Psoas muscle (tissue), 8 donors: ENCODE data around the gene PHLDB2. TPM values are rescaled to one million over a fixed set of nuclear protein-coding genes. Genes with fewer than 3 reads are reported as not detected.
A peak's percentile ranks its signal among the peaks of the same experiment; 100 is the strongest.

Experiments
- ATAC-seq, 4 donors: fragments of 200-7000 bp; cut with Tn5 transposase; one replicate each; pipeline ENCODE4 v1.9.1; 2020; ENCODE audit warnings: moderate library complexity in 3 of 4, mild to moderate bottlenecking in 2 of 4
- DNase-seq, 2 donors: peaks; one replicate each; pipeline ENCODE4 v3.0.0-alpha.2; 2020
- H3K27ac ChIP-seq: fragments of 200-600 bp; one replicate; pipeline ENCODE4 v1.8.0; 2022
- H3K27me3 ChIP-seq, 3 donors: fragments of 200-600 bp in 1 of 3; one replicate each; pipeline versions ENCODE4 v1.6.1 to v1.8.0; 2013 to 2022; ENCODE audit warnings: low read length in 2 of 3, mild to moderate bottlenecking in 2 of 3, moderate library complexity in 1 of 3; ENCODE audit not compliant: insufficient read depth in 3 of 3
- H3K36me3 ChIP-seq, 2 donors: fragments of 200-600 bp in 1 of 2; one replicate each; pipeline versions ENCODE4 v1.6.1 to v1.8.0; 2013 to 2022; ENCODE audit warnings: low read depth in 1 of 2, mild to moderate bottlenecking in 1 of 2, moderate library complexity in 1 of 2; ENCODE audit not compliant: insufficient read depth in 1 of 2
- H3K4me1 ChIP-seq: fragments of 200-600 bp; one replicate; pipeline ENCODE4 v1.8.0; 2022
- H3K4me3 ChIP-seq: fragments of 200-600 bp; one replicate; pipeline ENCODE4 v1.8.0; 2022; ENCODE audit warnings: mild to moderate bottlenecking
- H3K9me3 ChIP-seq: fragments of 200-600 bp; one replicate; pipeline ENCODE4 v1.8.0; 2022
- CTCF ChIP-seq: fragments of 200-600 bp; IDR thresholded peaks from one replicate; pipeline ENCODE4 v1.8.0; 2022; ENCODE audit warnings: antibody characterized with exemption
- WGBS, 3 donors: extraction: QIAGEN DNeasy Blood & Tissue Kit; methylation state at CpG; one replicate each; pipeline versions ENCODE4 v1.1.6 to v1.1.7; 2013; 5-methylcytosine and 5-hydroxymethylcytosine counted together
- intact Hi-C, 2 donors: fragments of 100-400 bp; cut with DNase I; formaldehyde crosslinking; loops; one replicate each; pipeline versions ENCODE4 v1.11.0 to v1.14.2; 2022
- polyA plus RNA-seq, 3 donors: library from polyadenylated mRNA; stranded (reverse); fragments of 200-250 nt; gene quantifications; one replicate each; pipeline ENCODE4 v1.2.3, GENCODE V29; 2013
- total RNA-seq, 4 donors: library from RNA; stranded (reverse); fragmentation: NEBNext Ultra II Directional in 2 of 4; extraction: Animal tissue kit (Norgen Biotek cat#: 25700) in 2 of 4; gene quantifications; one replicate each; pipeline versions ENCODE4 v1.2.1 to v1.2.4, GENCODE V29; 2021 to 2023
- donor health status: healthy with polysubstance abuse.
- donor health status: DM: no; HTN: no; CAD: no; lungs with moderate emphysema.
- donor health status: Bipolar disorder and iron deficiency.
- donor health status: healthy.
- donor health status: DM: yes; HTN: yes; CAD: no.
- donor health status: DM: no; HTN: no; CAD: no.
- donor health status: DM: no; HTN: no; CAD: no.
- donor health status: DM: yes; HTN: yes; CAD: no.

The PHLDB2 gene
- total and polyA plus RNA-seq, 7 donors, result 2.9 to 8.5 (median 5.6) TPM

- Histone ChIP-seq H3K9me3 (no peaks in the 10 kb centered on the region), H3K27ac (no peak within 1 kb of the TSS), H3K4me3 (peak within 1 kb of the TSS; percentile 55), H3K36me3 (no peaks in the 10 kb centered on the region), H3K27me3 (peaks cover 0 to 16% (median 0%) of the 10 kb centered on the region in 3 donors), H3K4me1 (no peaks in the 10 kb centered on the region)
- DNase-seq, result peak in 1 of 2 donors; percentile 48
- peak in 1 of 4 donors; percentile 45 for ATAC-seq
- WGBS, 3 donors, result 3 to 5% (median 5%) methylated on average over 30 of the region's 30 CpGs
- TF ChIP-seq CTCF, result no peak
- intact Hi-C loops, result no loop called here
Observed at GRCh38 chr3:111998636-111999483, 139.8 kb downstream of the PHLDB2 start, which contains the start of gene TAGLN3. Gene TAGLN3, plus strand, starts transcription at chr3:111998922. Its CDS starts 501 bp downstream, at chr3:111999423.

- Histone ChIP-seq H3K4me3 (peak overlapping the region; percentile 55), H3K36me3 (no peaks in the 10 kb centered on the region), H3K27ac (no peak overlapping the region), H3K4me1 (no peaks in the 10 kb centered on the region), H3K27me3 (peaks cover 0 to 16% (median 0%) of the 10 kb centered on the region in 3 donors), H3K9me3 (no peaks in the 10 kb centered on the region)
- no peak for TF ChIP-seq CTCF
- DNase-seq, result no peak
- intact Hi-C loops, result no loop called here
- 41 to 47% (median 45%) methylated on average over 19 of the region's 19 CpGs for WGBS, 3 donors
- ATAC-seq, result no peak
Observed at GRCh38 chr3:111999484-112000324, 140.6 kb downstream of the PHLDB2 start.

- H3K27me3 ChIP-seq, result peaks cover 0 to 16% (median 0%) of the 10 kb centered on the region in 3 donors
- no peak for TF ChIP-seq CTCF
- WGBS, 3 donors, result 91 to 98% (median 93%) methylated on average over 5 of the region's 5 CpGs
- intact Hi-C loops, result no loop called here
- H3K4me3 ChIP-seq, result no peak overlapping the region
- H3K4me1 ChIP-seq, result no peaks in the 10 kb centered on the region
- DNase-seq (no peak), ATAC-seq (no peak)
- no peak overlapping the region for H3K27ac ChIP-seq
- no peaks in the 10 kb centered on the region for H3K36me3 ChIP-seq
- H3K9me3 ChIP-seq, result no peaks in the 10 kb centered on the region
Observed at GRCh38 chr3:112000367-112000771, 141.3 kb downstream of the PHLDB2 start.

GRCh38 chr3:112000966-112001365 lies 141.9 kb downstream of the PHLDB2 start:
- no peaks in the 10 kb centered on the region for H3K4me1 ChIP-seq
- H3K27ac ChIP-seq, result no peak overlapping the region
- no peaks in the 10 kb centered on the region for H3K36me3 ChIP-seq
- WGBS, 3 donors, result 77 to 80% (median 78%) methylated on average over 2 of the region's 2 CpGs
- intact Hi-C loops, result no loop called here
- TF ChIP-seq CTCF, result no peak
- peaks cover 0 to 16% (median 0%) of the 10 kb centered on the region in 3 donors for H3K27me3 ChIP-seq
- DNase-seq, result no peak
- no peak for ATAC-seq
- no peaks in the 10 kb centered on the region for H3K9me3 ChIP-seq
- no peak overlapping the region for H3K4me3 ChIP-seq
